LNCaP clone FGC (cell line): ENCODE measurements around the gene GCNT2.
A peak's percentile ranks its signal among the peaks of the same experiment; 100 is the strongest.

ENCODE experiments used
- DNase-seq: peaks from one replicate; pipeline ENCODE4 v3.0.0-alpha.2; 2011; ENCODE audit warnings: low read depth
- H3K4me3 ChIP-seq: 2 replicates; pipeline ENCODE4 v1.5.1; 2011; ENCODE audit warnings: mild to moderate bottlenecking, low read depth, low read length, control low read depth
- TF ChIP-seq, protein P1 (sequence below): IDR thresholded peaks from 2 replicates; pipeline ENCODE4 v1.5.1; 2012; ENCODE audit warnings: mild to moderate bottlenecking; ENCODE audit not compliant: control insufficient read depth, insufficient read depth; ENCODE audit errors: extremely low read depth

The GCNT2 gene

DNA sequence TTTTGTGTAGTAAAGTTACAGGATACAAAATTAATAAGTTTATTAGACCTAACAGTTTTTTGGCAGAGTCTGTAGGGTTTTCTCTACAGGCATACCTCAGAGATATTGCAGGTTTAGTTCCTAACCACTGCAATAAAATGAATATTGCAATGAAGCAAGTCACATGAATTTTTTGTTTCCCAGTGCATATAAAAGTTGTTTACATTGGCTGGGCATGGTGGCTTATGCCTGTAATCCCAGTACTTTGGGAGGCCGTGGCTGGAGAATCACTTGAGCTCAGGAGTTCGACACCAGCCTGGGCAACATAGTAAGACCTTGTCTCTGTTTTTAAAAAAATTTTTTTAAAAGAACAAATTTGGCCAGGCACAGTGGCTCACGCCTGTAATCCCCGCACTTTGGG lies 157.3 kb downstream of the GCNT2 start:
- H3K4me3 ChIP-seq = no peak overlapping the region
- TF ChIP-seq, protein P1, sequence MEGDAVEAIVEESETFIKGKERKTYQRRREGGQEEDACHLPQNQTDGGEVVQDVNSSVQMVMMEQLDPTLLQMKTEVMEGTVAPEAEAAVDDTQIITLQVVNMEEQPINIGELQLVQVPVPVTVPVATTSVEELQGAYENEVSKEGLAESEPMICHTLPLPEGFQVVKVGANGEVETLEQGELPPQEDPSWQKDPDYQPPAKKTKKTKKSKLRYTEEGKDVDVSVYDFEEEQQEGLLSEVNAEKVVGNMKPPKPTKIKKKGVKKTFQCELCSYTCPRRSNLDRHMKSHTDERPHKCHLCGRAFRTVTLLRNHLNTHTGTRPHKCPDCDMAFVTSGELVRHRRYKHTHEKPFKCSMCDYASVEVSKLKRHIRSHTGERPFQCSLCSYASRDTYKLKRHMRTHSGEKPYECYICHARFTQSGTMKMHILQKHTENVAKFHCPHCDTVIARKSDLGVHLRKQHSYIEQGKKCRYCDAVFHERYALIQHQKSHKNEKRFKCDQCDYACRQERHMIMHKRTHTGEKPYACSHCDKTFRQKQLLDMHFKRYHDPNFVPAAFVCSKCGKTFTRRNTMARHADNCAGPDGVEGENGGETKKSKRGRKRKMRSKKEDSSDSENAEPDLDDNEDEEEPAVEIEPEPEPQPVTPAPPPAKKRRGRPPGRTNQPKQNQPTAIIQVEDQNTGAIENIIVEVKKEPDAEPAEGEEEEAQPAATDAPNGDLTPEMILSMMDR = no peak
- peak; percentile 66 for DNase-seq
